Activated T-cell treated with anti-CD3 and anti-CD28 coated beads, Interleukin-2, amount 50 U/mL, for 48 hours (primary cell): ENCODE data around the gene FBXL7.

Source experiments
- DNase-seq, 2 experiments: peaks; one replicate each; pipeline ENCODE4 v3.0.0-alpha.2; 2020

The FBXL7 gene

GRCh38 chr5:15966651-15967050 lies 466.7 kb downstream of the FBXL7 start:
- DNase-seq, result no peak

GRCh38 chr5:15968993-15969392 lies 469.0 kb downstream of the FBXL7 start:
- no peak for DNase-seq

- DNase-seq, result no peak
These were observed 477.9 kb downstream of the FBXL7 start for GRCh38 chr5:15977851-15978250.

GRCh38 chr5:15980835-15981234 lies 480.9 kb downstream of the FBXL7 start:
- DNase-seq, result no peak

- no peak for DNase-seq
These were observed 483.4 kb downstream of the FBXL7 start for GRCh38 chr5:15983392-15983791.
